Naive thymus-derived CD4-positive, alpha-beta T cell (primary cell): Measurements from ENCODE around the gene S100A7. TPM values are rescaled to one million over a fixed set of nuclear protein-coding genes. Genes with fewer than 3 reads are reported as not detected.

Experiments
- ATAC-seq: fragments of 150-1000 bp; cut with Tn5 transposase; 2 replicates; pipeline ENCODE4 v1.10.0; 2021; ENCODE audit warnings: mild to moderate bottlenecking, moderate library complexity
- CTCF ChIA-PET: fragments of 350-600 bp; sonication (Branson Sonifier 250); formaldehyde crosslinking; loops from one replicate; lab custom pipeline; 2021; ENCODE audit warnings: antibody characterized with exemption; lab: Charles Lee
- POLR2A ChIA-PET: fragments of 350-600 bp; sonication (Branson Sonifier 250); formaldehyde crosslinking; loops from one replicate; lab custom pipeline; 2021; ENCODE audit warnings: antibody characterized with exemption, inconsistent platforms; lab: Charles Lee
- DNase-seq, 9 donors: peaks; one replicate each; pipeline versions ENCODE4 v3.0.0 to v3.0.0-alpha.2; 2020 to 2022; ENCODE audit warnings: mixed read lengths in 1 of 9
- H3K27ac ChIP-seq: one replicate; pipeline ENCODE4 v1.7.0; 2013; ENCODE audit warnings: mild to moderate bottlenecking, low read depth, low read length, moderate library complexity
- H3K27me3 ChIP-seq, 2 donors: one replicate each; pipeline ENCODE4 v1.7.0; 2013; ENCODE audit warnings: low read length in 2 of 2, mild to moderate bottlenecking in 2 of 2, moderate library complexity in 2 of 2; ENCODE audit not compliant: control insufficient read depth in 2 of 2, insufficient read depth in 2 of 2
- H3K36me3 ChIP-seq, 3 experiments: 1 replicate in 2 of 3; 2 replicates in 1 of 3; pipeline ENCODE4 v1.7.0; 2013; ENCODE audit warnings: low read length in 3 of 3, mild to moderate bottlenecking in 3 of 3, moderate library complexity in 1 of 3; ENCODE audit not compliant: insufficient read depth in 3 of 3, control insufficient read depth in 2 of 3
- H3K4me1 ChIP-seq, 2 donors: one replicate each; pipeline ENCODE4 v1.7.0; 2013; ENCODE audit warnings: low read length in 2 of 2, mild to moderate bottlenecking in 2 of 2, moderate library complexity in 1 of 2; ENCODE audit not compliant: control insufficient read depth in 2 of 2, insufficient read depth in 2 of 2
- H3K4me3 ChIP-seq: 2 replicates; pipeline ENCODE4 v1.7.0; 2013; ENCODE audit warnings: mild to moderate bottlenecking, low read length
- H3K9me3 ChIP-seq, 3 experiments: 1 replicate in 2 of 3; 2 replicates in 1 of 3; pipeline ENCODE4 v1.7.0; 2013; ENCODE audit warnings: low read length in 3 of 3; ENCODE audit not compliant: control insufficient read depth in 2 of 3
- H3K27ac Mint-ChIP-seq, 9 donors: one replicate each; pipeline ENCODE4 v1.8.0; 2020 to 2022; ENCODE audit warnings: mixed read lengths in 9 of 9, mild to moderate bottlenecking in 8 of 9, moderate library complexity in 5 of 9, inconsistent platforms in 2 of 9
- H3K27me3 Mint-ChIP-seq, 5 donors: one replicate each; pipeline ENCODE4 v1.8.0; 2021 to 2022; ENCODE audit warnings: mixed read lengths in 5 of 5, mild to moderate bottlenecking in 1 of 5
- H3K36me3 Mint-ChIP-seq, 5 donors: one replicate each; pipeline ENCODE4 v1.8.0; 2020 to 2022; ENCODE audit warnings: mixed read lengths in 5 of 5, mild to moderate bottlenecking in 3 of 5, inconsistent platforms in 1 of 5
- H3K4me1 Mint-ChIP-seq, 7 donors: one replicate each; pipeline ENCODE4 v1.8.0; 2020 to 2022; ENCODE audit warnings: mixed read lengths in 7 of 7, mild to moderate bottlenecking in 3 of 7, inconsistent platforms in 1 of 7
- H3K4me3 Mint-ChIP-seq, 10 donors: one replicate each; pipeline ENCODE4 v1.8.0; 2020 to 2022; ENCODE audit warnings: mild to moderate bottlenecking in 10 of 10, mixed read lengths in 10 of 10, moderate library complexity in 6 of 10, inconsistent platforms in 2 of 10
- H3K9me3 Mint-ChIP-seq, 11 donors: one replicate each; pipeline ENCODE4 v1.8.0; 2020 to 2022; ENCODE audit warnings: mixed read lengths in 11 of 11, mild to moderate bottlenecking in 4 of 11, inconsistent platforms in 1 of 11, moderate library complexity in 1 of 11
- intact Hi-C, 2 donors: fragments of 100-400 bp; cut with micrococcal nuclease; formaldehyde crosslinking; loops; one replicate each; pipeline ENCODE4 v1.15.1; 2023
- polyA plus RNA-seq, 2 donors: library from polyadenylated mRNA; unstranded; fragments of 300-500 nt; fragmentation: Illumina TruSeq; gene quantifications; one replicate each; pipeline ENCODE4 v1.2.3, GENCODE V29; 2021
- total RNA-seq, 6 experiments: library from RNA in 5 of 6; stranded (reverse) in 5 of 6; gene quantifications; 1 replicate in 5 of 6; 2 replicates in 1 of 6; pipeline ENCODE4 v1.2.3 and lab custom pipeline; 2021 to 2026

S100A7 gene
- total RNA-seq = not detected
- polyA plus RNA-seq = not detected
- not detected for total RNA-seq (lab: John Stamatoyannopoulos, UW)

DNA sequence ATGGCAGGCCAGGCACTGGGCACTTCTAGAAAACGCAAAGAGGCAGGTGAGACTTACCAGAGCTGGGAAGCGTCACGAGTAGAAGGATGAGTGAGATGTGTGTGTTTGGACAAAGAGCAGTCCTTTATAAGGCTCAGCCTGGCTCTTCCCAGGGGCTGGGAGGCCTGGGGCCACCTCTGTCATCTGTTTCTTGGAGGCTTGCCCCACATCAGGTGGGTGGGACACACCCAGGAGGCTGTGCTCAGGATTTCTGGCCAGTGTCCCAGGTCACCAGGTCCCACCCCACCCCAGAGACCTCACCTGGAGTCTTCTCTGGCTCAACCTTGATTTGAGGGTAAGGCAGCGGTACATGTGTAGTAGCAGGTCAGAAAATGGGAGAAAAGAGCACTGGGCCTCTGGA lies at the start of gene S100A7:
S100A7 (minus strand) TSS at position 101 of the 400 bp plus-strand sequence. CDS start 1,638 bp downstream, outside the sequence.
- Histone ChIP-seq H3K4me3 (no peak within 1 kb of the TSS), H3K27me3 (no peaks in the 10 kb centered on the region), H3K36me3 (no peaks in the 10 kb centered on the region), H3K4me1 (no peaks in the 10 kb centered on the region), H3K9me3 (no peaks in the 10 kb centered on the region), H3K27ac (no peak within 1 kb of the TSS)
- no peaks in the 10 kb centered on the region for H3K9me3 Mint-ChIP-seq
- H3K4me3 Mint-ChIP-seq = no peak within 1 kb of the TSS
- CTCF ChIA-PET = no interaction called here
- POLR2A ChIA-PET = no interaction called here
- intact Hi-C loops = no loop called here
- no peak within 1 kb of the TSS for H3K27ac Mint-ChIP-seq
- ATAC-seq (no peak), DNase-seq (no peak)
- peaks cover 0 to 3% (median 0%) of the 10 kb centered on the region in 7 donors for H3K4me1 Mint-ChIP-seq
- H3K27me3 Mint-ChIP-seq = peaks cover 12 to 46% (median 22%) of the 10 kb centered on the region in 5 donors
- H3K36me3 Mint-ChIP-seq = no peaks in the 10 kb centered on the region

DNA sequence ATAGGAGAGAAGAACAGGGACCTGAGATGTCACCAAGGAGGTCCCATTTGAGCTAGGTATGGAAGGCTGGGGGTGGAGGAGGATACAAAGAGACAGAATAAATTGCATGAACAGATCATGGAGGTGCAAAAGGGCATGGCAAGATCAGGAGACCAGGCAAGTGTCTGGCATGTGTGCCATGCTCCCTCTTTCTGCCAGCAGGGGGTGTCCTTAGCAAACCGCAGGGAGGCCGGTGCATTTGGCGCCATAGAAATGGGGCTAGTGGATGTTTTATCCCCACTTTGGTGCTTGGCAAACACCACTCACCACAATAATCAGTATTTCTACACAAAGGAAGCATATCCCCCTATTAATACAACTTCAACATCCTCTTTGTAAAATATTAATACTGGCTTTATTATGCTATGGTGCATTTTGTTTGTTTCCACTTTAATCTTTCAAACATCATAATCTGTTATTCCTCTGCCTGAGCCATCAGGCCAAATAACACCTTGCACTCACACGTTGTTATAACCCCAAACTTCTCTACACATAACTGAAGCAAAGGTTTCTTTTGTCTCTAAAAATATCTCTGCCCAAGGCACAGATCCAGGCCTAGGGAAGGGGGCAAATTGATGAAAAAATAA lies 49.4 kb upstream of the S100A7 start:
- Histone ChIP-seq H3K36me3 (no peaks in the 10 kb centered on the region), H3K4me1 (peaks cover 3 to 4% of the 10 kb centered on the region in 2 donors), H3K9me3 (no peaks in the 10 kb centered on the region), H3K4me3 (no peak overlapping the region), H3K27me3 (no peaks in the 10 kb centered on the region), H3K27ac (no peak overlapping the region)
- CTCF ChIA-PET = interaction anchor here (0.6 to 5.3 kb wide), 14 partner anchors 15 to 246 kb away, joined by 3 to 119 read pairs (median 4); partner anchors contain the start of genes CHTOP, S100A2, S100A5 and S100A6
- POLR2A ChIA-PET = interaction anchor here (0.6 to 1.5 kb wide), 5 partner anchors 23 to 58 kb away, joined by 3 to 7 read pairs (median 4); partner anchors contain the start of gene S100A4
- H3K9me3 Mint-ChIP-seq = peaks cover 0 to 1% (median 0%) of the 10 kb centered on the region in 11 donors
- no peaks in the 10 kb centered on the region for H3K27me3 Mint-ChIP-seq
- no peaks in the 10 kb centered on the region for H3K36me3 Mint-ChIP-seq
- intact Hi-C loops = loop anchor here (1.0 to 10.0 kb wide), 6 partner anchors 23 to 476 kb away; partner anchors contain the start of genes RAB13 (in 2 of the 2), CHTOP (in 1 of the 2), NPR1 (in 1 of the 2) and S100A3 (in 1 of the 2)
- no peak overlapping the region for H3K4me3 Mint-ChIP-seq
- peak in 8 of 9 donors; percentile 7 to 62 (median 48) for DNase-seq
- H3K4me1 Mint-ChIP-seq = peaks cover 0 to 19% (median 6%) of the 10 kb centered on the region in 7 donors
- ATAC-seq = peak; percentile 65
- no peak overlapping the region for H3K27ac Mint-ChIP-seq

GRCh38 chr1:153509036-153509435 lies 48.6 kb upstream of the S100A7 start:
- DNase-seq (no peak), ATAC-seq (no peak)
- Mint-ChIP-seq H3K9me3 (peaks cover 0 to 1% (median 0%) of the 10 kb centered on the region in 11 donors), H3K27ac (no peak overlapping the region), H3K27me3 (no peaks in the 10 kb centered on the region), H3K4me1 (peaks cover 0 to 19% (median 6%) of the 10 kb centered on the region in 7 donors), H3K36me3 (no peaks in the 10 kb centered on the region), H3K4me3 (no peak overlapping the region)
- Histone ChIP-seq H3K36me3 (no peaks in the 10 kb centered on the region), H3K9me3 (no peaks in the 10 kb centered on the region), H3K27ac (no peak overlapping the region), H3K27me3 (no peaks in the 10 kb centered on the region), H3K4me3 (no peak overlapping the region), H3K4me1 (peaks cover 3 to 4% of the 10 kb centered on the region in 2 donors)
- ChIA-PET POLR2A (no interaction called here), CTCF (interaction anchor here (0.8 to 5.3 kb wide), 6 partner anchors 14 to 62 kb away, joined by 3 to 119 read pairs (median 4); no protein-coding TSS in a partner anchor)
- intact Hi-C loops = loop anchor here in 1 of 2 donors (1.0 kb wide), 1 partner anchor 477 kb away; the partner anchor contains the start of gene RAB13

GRCh38 chr1:153507926-153508583 lies 47.6 kb upstream of the S100A7 start:
- intact Hi-C loops = no loop called here
- H3K27ac ChIP-seq = no peak overlapping the region
- no peaks in the 10 kb centered on the region for H3K36me3 Mint-ChIP-seq
- peaks cover 0 to 1% (median 0%) of the 10 kb centered on the region in 11 donors for H3K9me3 Mint-ChIP-seq
- H3K4me1 Mint-ChIP-seq = peaks cover 0 to 15% (median 5%) of the 10 kb centered on the region in 7 donors
- no peak overlapping the region for H3K4me3 ChIP-seq
- DNase-seq = no peak
- ATAC-seq = no peak
- H3K27ac Mint-ChIP-seq = peak overlapping the region in 1 of 9 donors; percentile 12
- H3K27me3 ChIP-seq = no peaks in the 10 kb centered on the region
- H3K9me3 ChIP-seq = no peaks in the 10 kb centered on the region
- H3K4me3 Mint-ChIP-seq = no peak overlapping the region
- H3K27me3 Mint-ChIP-seq = no peaks in the 10 kb centered on the region
- CTCF ChIA-PET = interaction anchor here (1.0 to 5.3 kb wide), 5 partner anchors 18 to 108 kb away, joined by 4 to 119 read pairs (median 4); partner anchors contain the start of gene S100A14
- peaks cover 3 to 4% of the 10 kb centered on the region in 2 donors for H3K4me1 ChIP-seq
- no peaks in the 10 kb centered on the region for H3K36me3 ChIP-seq
- POLR2A ChIA-PET = no interaction called here

DNA sequence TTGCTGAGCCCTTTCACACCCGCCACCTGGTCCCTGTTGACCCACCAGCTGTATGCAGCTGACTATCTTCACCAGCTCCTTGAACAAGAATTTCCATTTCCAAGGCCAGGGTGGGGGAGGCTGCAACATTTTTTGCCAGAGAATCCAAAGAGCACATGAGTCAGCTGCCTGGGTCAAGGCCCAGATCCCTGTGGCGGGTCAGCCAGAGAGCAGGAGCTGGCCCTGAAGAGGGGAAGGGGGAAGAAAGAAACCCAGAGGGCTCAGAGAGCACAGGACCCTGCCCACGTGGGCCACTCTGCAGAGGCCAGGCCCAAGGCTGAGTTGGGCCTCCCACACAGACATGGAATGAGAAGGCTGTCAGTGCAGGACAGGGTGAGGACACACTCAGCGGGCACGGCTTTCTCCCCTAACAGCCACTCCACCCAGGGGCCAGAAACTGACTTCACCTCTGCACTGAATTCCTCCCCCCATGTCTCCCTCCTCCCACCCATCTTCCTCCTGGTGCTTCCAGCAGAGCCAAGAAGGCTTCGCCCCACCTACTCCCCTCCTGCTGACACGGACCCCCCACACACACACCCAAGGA lies 46.5 kb upstream of the S100A7 start:
- Mint-ChIP-seq H3K27me3 (peaks cover 0 to 3% (median 2%) of the 10 kb centered on the region in 5 donors), H3K27ac (no peak overlapping the region), H3K4me1 (peaks cover 0 to 15% (median 5%) of the 10 kb centered on the region in 7 donors), H3K36me3 (no peaks in the 10 kb centered on the region), H3K4me3 (no peak overlapping the region), H3K9me3 (peaks cover 0 to 1% (median 0%) of the 10 kb centered on the region in 11 donors)
- Histone ChIP-seq H3K4me3 (no peak overlapping the region), H3K27me3 (no peaks in the 10 kb centered on the region), H3K27ac (no peak overlapping the region), H3K36me3 (no peaks in the 10 kb centered on the region), H3K9me3 (no peaks in the 10 kb centered on the region), H3K4me1 (peaks cover 3 to 4% of the 10 kb centered on the region in 2 donors)
- no peak for DNase-seq
- no peak for ATAC-seq
- ChIA-PET CTCF (interaction anchor here (0.8 to 5.3 kb wide), 2 partner anchors 25 to 64 kb away, joined by 3 to 119 read pairs; no protein-coding TSS in a partner anchor), POLR2A (interaction anchor here (0.6 kb wide), 1 partner anchor 12 kb away, joined by 3 read pairs; no protein-coding TSS in a partner anchor)
- intact Hi-C loops = no loop called here

DNA sequence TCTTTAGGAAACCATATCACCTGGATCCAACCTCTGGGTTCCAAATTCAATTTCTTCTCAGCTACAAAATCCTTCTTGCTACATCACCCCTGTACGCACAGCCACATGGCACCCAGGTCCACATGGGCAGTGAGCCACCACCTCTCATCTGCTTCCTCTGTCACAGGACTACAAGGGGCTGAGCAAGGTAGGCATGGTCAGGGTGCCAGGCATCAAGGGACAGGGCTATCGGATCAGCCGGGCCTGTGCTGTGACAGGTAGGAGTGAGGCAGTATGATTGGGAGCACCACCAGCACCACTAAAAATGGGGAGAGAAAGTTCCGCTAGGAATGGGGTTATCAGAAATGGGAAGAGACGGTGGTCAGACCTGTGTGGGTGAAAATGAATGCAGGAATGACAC lies 45.9 kb upstream of the S100A7 start:
- DNase-seq (no peak), ATAC-seq (no peak)
- ChIA-PET POLR2A (no interaction called here), CTCF (interaction anchor here (0.8 kb wide), 1 partner anchor 26 kb away, joined by 3 read pairs; no protein-coding TSS in a partner anchor)
- H3K27me3 ChIP-seq = no peaks in the 10 kb centered on the region
- Mint-ChIP-seq H3K36me3 (no peaks in the 10 kb centered on the region), H3K27ac (no peak overlapping the region), H3K9me3 (peaks cover 0 to 1% (median 0%) of the 10 kb centered on the region in 11 donors), H3K27me3 (peaks cover 0 to 3% (median 3%) of the 10 kb centered on the region in 5 donors), H3K4me3 (no peak overlapping the region), H3K4me1 (peaks cover 0 to 14% (median 5%) of the 10 kb centered on the region in 7 donors)
- no peak overlapping the region for H3K27ac ChIP-seq
- H3K36me3 ChIP-seq = no peaks in the 10 kb centered on the region
- no peak overlapping the region for H3K4me3 ChIP-seq
- peaks cover 3 to 4% of the 10 kb centered on the region in 2 donors for H3K4me1 ChIP-seq
- no peaks in the 10 kb centered on the region for H3K9me3 ChIP-seq
- intact Hi-C loops = no loop called here
